ENCODE data around the gene PEX7. TPM values are rescaled to one million over a fixed set of nuclear protein-coding genes. Genes with fewer than 3 reads are reported as not detected.

The PEX7 gene
- total RNA-seq, 1 donor from 2014 or later: 5.6 TPM

- H3K27ac ChIP-seq: no peak overlapping the region
- ATAC-seq (no peak), DNase-seq (no peak)
- intact Hi-C loops (cut with DNase I): no loop called here
- no peaks in the 10 kb centered on the region for H3K9me3 ChIP-seq
- no peaks in the 10 kb centered on the region for H3K4me1 ChIP-seq
- H3K4me3 ChIP-seq: no peak overlapping the region
- H3K27me3 ChIP-seq: peaks cover 8% of the 10 kb centered on the region
- no peak for TF ChIP-seq CTCF (IDR thresholded peaks at IDR 0.05)
- H3K36me3 ChIP-seq: no peaks in the 10 kb centered on the region
Measured at GRCh38 chr6:136962661-136963060, 140.3 kb downstream of the PEX7 start.

- no peaks in the 10 kb centered on the region for H3K9me3 ChIP-seq
- no peak for TF ChIP-seq CTCF (IDR thresholded peaks at IDR 0.05)
- H3K36me3 ChIP-seq: no peaks in the 10 kb centered on the region
- intact Hi-C loops (cut with DNase I): no loop called here
- no peak overlapping the region for H3K4me3 ChIP-seq
- H3K27ac ChIP-seq: no peak overlapping the region
- DNase-seq (no peak), ATAC-seq (no peak)
- peaks cover 5% of the 10 kb centered on the region for H3K27me3 ChIP-seq
- H3K4me1 ChIP-seq: no peaks in the 10 kb centered on the region
Measured at GRCh38 chr6:136963259-136963658, 140.9 kb downstream of the PEX7 start.

Other genes with a start within 250 kb of the PEX7 start
- gene MAP3K5, start 30.1 kb upstream of the PEX7 start, total RNA-seq: 32.5 TPM
- not detected for gene SLC35D3, start 99.7 kb downstream of the PEX7 start, total RNA-seq
- gene IL20RA, start 222.4 kb downstream of the PEX7 start, total RNA-seq: 13.3 TPM